Measurements from ENCODE around the gene CLNK.

DNA sequence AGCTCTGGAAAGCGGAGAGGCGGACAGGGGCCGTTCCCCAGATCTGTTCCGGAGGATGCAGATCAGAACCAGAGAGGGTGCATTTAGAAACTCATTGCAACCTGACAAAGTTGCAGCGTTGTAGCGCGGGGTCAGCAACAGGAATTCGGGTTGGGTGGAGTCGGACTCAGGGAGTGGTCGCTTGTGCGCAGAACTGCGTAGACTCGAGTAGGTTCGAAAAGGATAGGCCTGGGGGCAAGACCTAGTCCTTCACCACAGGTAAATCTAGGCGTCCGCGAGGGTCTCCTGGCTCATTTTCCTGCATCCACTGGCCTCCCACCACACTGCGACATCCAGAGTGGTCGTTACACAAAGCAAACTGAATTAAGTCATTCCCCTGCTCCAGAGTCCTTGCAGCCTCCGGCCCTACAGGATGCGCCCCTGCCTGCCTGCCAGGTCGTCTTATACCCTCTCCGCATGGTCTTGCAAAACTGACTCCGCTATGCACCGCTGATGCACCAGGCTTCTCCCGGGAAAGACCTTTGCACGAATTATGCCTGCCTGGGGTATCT, 222.6 kb downstream of the CLNK start:
- TF ChIP-seq, protein P1, sequence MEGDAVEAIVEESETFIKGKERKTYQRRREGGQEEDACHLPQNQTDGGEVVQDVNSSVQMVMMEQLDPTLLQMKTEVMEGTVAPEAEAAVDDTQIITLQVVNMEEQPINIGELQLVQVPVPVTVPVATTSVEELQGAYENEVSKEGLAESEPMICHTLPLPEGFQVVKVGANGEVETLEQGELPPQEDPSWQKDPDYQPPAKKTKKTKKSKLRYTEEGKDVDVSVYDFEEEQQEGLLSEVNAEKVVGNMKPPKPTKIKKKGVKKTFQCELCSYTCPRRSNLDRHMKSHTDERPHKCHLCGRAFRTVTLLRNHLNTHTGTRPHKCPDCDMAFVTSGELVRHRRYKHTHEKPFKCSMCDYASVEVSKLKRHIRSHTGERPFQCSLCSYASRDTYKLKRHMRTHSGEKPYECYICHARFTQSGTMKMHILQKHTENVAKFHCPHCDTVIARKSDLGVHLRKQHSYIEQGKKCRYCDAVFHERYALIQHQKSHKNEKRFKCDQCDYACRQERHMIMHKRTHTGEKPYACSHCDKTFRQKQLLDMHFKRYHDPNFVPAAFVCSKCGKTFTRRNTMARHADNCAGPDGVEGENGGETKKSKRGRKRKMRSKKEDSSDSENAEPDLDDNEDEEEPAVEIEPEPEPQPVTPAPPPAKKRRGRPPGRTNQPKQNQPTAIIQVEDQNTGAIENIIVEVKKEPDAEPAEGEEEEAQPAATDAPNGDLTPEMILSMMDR (IDR thresholded peaks at IDR 0.05; ENCODE audit: low read length), result no peak
- no peak for TF ChIP-seq EZH2 (IDR thresholded peaks at IDR 0.05; ENCODE audit: borderline replicate concordance, low read length)

Measured in OCI-LY1 (cell line).